BE2C (cell line): ENCODE data around the gene MTOR.
A peak's percentile ranks its signal among the peaks of the same experiment; 100 is the strongest.

Experiments
- DNase-seq: peaks from one replicate; pipeline ENCODE4 v3.0.0-alpha.2; 2020
- H3K27me3 ChIP-seq: fragments of 250-450 bp; sonication (Bioruptor Pico); 2 replicates; pipeline ENCODE4 v1.5.1; 2020; ENCODE audit warnings: mild to moderate bottlenecking
- H3K36me3 ChIP-seq: fragments of 250-450 bp; sonication (Bioruptor Pico); 2 replicates; pipeline ENCODE4 v1.5.1; 2020; ENCODE audit warnings: mild to moderate bottlenecking
- H3K4me1 ChIP-seq: fragments of 250-450 bp; sonication (Bioruptor Pico); 2 replicates; pipeline ENCODE4 v1.5.1; 2020
- H3K4me3 ChIP-seq: 2 replicates; pipeline ENCODE4 v1.5.1; 2011; ENCODE audit warnings: low read depth, low read length
- H3K9me3 ChIP-seq: fragments of 250-450 bp; sonication (Bioruptor Pico); 2 replicates; pipeline ENCODE4 v1.5.1; 2020
- TF ChIP-seq, protein P1 (sequence below): IDR thresholded peaks from 2 replicates; pipeline ENCODE4 v1.5.1; 2012; ENCODE audit warnings: mild to moderate bottlenecking, low read depth, low read length

The MTOR gene

DNA sequence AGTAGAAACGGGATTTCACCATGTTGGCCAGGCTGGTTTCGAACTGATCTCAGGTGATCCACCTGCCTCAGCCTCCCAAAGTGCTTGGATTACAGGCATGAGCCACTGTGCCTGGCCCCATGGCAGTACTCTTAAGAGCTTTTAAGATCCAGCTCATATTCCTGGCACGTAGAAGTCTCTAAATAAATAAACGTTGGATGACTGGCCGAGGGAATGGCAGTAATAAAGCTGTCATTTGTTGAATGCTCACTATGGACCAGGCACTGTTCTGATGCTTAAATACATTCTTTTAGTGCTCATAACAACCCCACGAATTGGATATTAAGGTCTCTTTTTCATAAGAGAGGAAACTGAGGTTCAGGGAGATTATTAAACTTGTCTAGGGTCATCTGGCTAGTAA lies 31.5 kb upstream of the MTOR start:
- TF ChIP-seq, protein P1, sequence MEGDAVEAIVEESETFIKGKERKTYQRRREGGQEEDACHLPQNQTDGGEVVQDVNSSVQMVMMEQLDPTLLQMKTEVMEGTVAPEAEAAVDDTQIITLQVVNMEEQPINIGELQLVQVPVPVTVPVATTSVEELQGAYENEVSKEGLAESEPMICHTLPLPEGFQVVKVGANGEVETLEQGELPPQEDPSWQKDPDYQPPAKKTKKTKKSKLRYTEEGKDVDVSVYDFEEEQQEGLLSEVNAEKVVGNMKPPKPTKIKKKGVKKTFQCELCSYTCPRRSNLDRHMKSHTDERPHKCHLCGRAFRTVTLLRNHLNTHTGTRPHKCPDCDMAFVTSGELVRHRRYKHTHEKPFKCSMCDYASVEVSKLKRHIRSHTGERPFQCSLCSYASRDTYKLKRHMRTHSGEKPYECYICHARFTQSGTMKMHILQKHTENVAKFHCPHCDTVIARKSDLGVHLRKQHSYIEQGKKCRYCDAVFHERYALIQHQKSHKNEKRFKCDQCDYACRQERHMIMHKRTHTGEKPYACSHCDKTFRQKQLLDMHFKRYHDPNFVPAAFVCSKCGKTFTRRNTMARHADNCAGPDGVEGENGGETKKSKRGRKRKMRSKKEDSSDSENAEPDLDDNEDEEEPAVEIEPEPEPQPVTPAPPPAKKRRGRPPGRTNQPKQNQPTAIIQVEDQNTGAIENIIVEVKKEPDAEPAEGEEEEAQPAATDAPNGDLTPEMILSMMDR: no peak
- H3K4me3 ChIP-seq: no peak overlapping the region
- H3K4me1 ChIP-seq: no peaks in the 10 kb centered on the region; the same call in 1 of the 2 replicates
- no peaks in the 10 kb centered on the region for H3K27me3 ChIP-seq
- no peak for DNase-seq
- peaks cover 3% of the 10 kb centered on the region; the same call in 1 of the 2 replicates for H3K36me3 ChIP-seq
- H3K9me3 ChIP-seq: no peaks in the 10 kb centered on the region

DNA sequence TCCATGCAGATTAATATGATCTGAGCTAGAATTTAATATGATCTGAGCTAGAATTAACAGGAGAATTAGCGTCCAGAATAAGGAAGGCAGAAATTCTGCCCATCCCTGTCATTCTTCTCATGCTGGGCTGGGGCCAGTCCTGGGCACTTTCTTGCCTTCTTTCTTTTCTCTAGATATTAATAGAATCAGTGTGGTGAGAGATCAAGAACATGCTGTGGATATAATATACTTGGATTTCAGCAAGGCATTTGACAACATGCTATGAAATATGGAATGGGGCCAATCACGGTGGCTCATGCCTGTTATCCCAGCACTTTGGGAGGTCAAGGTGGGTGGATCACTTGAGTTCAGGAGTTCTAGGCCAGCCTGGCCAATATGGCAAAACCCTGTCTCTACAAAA lies 28.7 kb upstream of the MTOR start:
- no peak for DNase-seq
- Histone ChIP-seq H3K36me3 (peaks cover 3% of the 10 kb centered on the region), H3K4me1 (no peaks in the 10 kb centered on the region; the same call in 1 of the 2 replicates), H3K9me3 (no peaks in the 10 kb centered on the region), H3K27me3 (no peaks in the 10 kb centered on the region), H3K4me3 (no peak overlapping the region)
- TF ChIP-seq, protein P1: no peak

DNA sequence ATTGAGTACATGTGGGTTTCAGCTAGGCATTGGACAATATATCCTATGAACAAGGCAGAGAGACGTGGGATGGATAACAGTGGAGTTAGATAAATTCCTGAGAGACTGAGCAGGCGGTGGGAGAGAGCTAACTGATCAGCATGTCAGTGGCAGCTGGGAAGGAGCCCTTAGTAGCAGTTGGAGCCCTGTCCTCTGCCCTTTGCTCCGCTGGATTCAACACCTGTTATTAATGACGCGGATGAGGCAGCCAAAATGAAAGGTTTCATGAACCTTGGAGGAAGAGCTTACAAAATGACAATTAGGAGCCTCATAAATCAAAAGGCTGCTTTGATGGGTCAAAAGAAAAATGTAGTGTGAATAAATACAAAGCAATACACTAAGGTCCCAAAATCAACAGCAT lies 26.7 kb upstream of the MTOR start:
- Histone ChIP-seq H3K4me1 (no peaks in the 10 kb centered on the region; the same call in 1 of the 2 replicates), H3K27me3 (no peaks in the 10 kb centered on the region), H3K4me3 (no peak overlapping the region), H3K9me3 (no peaks in the 10 kb centered on the region), H3K36me3 (no peaks in the 10 kb centered on the region; the same call in 1 of the 2 replicates)
- TF ChIP-seq, protein P1: no peak
- DNase-seq: no peak

DNA sequence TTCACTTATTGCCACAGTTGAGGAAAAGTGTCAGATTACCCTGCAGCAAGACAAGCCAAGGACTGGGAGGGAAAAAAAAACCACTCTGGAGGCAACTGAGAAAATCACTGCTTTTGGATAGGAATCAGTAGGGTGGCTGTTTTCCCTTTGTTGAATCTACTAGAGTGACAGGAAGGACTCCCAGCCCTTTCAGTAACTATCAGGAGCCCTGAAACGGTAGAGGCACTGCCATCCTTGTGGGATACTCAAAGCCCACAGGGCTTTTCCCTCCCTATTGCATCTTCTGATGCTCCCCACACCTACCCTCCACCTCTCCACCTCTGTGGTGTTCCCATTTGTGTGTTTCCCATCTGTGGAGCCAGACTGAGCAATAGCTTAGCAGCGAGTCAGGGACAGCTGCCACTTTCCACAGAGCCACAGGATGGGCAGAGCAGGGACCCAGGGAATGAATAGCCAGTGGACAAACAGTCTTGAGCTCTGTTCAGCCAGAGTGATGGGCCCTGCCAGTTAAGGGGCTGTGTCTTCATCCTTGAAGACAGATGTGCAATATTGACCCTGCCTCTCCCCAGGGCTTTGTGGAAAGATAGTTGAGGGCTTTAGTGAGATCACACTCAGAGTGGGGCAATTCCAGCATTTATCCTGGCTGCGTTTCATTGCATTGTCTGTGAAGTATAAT lies 24.5 kb upstream of the MTOR start:
- TF ChIP-seq, protein P1: no peak
- no peak for DNase-seq
- Histone ChIP-seq H3K27me3 (no peaks in the 10 kb centered on the region), H3K36me3 (no peaks in the 10 kb centered on the region; the same call in 1 of the 2 replicates), H3K4me3 (no peak overlapping the region), H3K4me1 (no peaks in the 10 kb centered on the region), H3K9me3 (no peaks in the 10 kb centered on the region)

DNA sequence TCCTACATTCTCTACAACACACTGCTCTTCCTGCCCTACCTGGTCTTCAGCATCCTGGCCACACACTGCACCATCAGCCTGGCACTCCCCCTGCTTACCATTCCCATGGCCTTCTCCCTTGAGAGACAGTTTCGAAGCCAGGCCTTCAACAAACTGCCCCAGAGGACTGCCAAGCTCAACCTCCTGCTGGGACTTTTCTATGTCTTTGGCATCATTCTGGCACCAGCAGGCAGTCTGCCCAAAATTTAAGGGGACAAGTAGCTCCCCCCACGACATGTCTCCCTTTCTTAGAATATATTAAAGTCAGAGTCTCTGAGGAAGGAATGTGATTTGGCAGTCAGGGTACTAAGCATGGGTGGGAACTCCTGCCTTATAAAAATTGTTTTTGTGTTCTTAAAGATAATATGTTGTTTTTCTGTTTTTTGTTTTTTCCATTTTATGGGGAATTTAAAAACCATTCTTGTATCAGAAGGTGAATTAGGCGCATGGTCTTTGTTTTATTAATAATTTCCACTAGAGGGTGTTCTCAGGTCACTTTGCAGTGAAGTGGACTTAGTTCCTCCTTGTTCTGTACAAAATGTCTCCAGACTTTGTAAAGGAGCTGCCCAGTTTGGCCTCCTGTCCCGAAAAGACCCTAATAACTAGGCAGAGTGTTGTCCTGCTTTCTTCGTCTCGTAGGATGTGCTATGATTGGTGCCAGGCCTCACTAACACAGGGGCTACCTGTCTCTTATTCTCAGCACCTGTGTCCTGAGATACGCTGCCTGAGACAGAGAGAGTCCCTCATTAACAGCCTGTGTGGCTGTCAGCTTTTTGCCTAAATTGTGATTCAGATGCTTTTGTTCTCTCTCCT lies 23.8 kb upstream of the MTOR start:
- H3K4me1 ChIP-seq: no peaks in the 10 kb centered on the region
- no peaks in the 10 kb centered on the region for H3K27me3 ChIP-seq
- no peak for DNase-seq
- H3K36me3 ChIP-seq: no peaks in the 10 kb centered on the region; the same call in 1 of the 2 replicates
- TF ChIP-seq, protein P1: peak; percentile 42
- H3K4me3 ChIP-seq: no peak overlapping the region
- no peaks in the 10 kb centered on the region for H3K9me3 ChIP-seq

DNA sequence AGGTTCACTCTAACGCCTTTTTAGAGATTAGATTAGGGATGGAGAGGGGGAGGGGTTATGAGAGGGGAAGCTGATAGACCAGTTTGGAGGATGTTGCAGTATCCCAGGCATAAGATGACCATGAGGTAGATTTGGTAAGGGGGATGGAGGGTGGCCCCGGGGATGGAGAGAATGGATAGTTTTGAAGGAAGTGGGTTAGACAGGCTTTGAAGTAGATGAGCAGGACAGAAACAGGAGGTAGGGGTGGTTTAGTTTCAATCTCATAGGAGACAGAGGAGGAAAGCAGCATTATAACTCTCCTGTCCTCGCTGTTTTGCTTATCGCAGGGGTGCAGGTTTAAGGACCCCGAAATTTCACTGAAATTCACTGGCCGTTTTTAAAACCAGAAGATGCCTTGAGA lies 22.4 kb upstream of the MTOR start:
- Histone ChIP-seq H3K36me3 (no peaks in the 10 kb centered on the region; the same call in 1 of the 2 replicates), H3K4me1 (no peaks in the 10 kb centered on the region), H3K9me3 (no peaks in the 10 kb centered on the region), H3K27me3 (no peaks in the 10 kb centered on the region), H3K4me3 (no peak overlapping the region)
- DNase-seq: no peak
- TF ChIP-seq, protein P1: no peak
